ENCODE measurements around the gene HOXC12. TPM values are rescaled to one million over a fixed set of nuclear protein-coding genes. Genes with fewer than 3 reads are reported as not detected.

HOXC12 gene
- total RNA-seq, 4 donors from 2014 or later = not detected

- in situ Hi-C loops (cut with MboI; ENCODE audit: low sequenced_read_pairs in 4 of 4) = loop anchor here in 2 of 4 donors (25.0 kb wide), 1 partner anchor 357 kb away; the partner anchor contains the start of gene GPR84 (in 2 of the 2)
- Histone ChIP-seq H3K36me3 (no peaks in the 10 kb centered on the region), H3K4me3 (peak overlapping the region; percentile 24 to 82 (median 63)), H3K27ac (peak overlapping the region; percentile 94 to 100 (median 98)), H3K9me3 (no peaks in the 10 kb centered on the region), H3K4me1 (peaks cover 31 to 60% of the 10 kb centered on the region in 2 donors), H3K27me3 (peaks cover 0 to 2% (median 0%) of the 10 kb centered on the region in 3 donors)
- no peak for ATAC-seq
- no peak for TF ChIP-seq CTCF (IDR thresholded peaks at IDR 0.05 in 4 of 5, conservative IDR thresholded peaks at IDR 0.05 in 1 of 5)
- no peak for TF ChIP-seq POLR2A (IDR thresholded peaks at IDR 0.05)
- DNase-seq = peak in 1 of 2 donors; percentile 47
- intact Hi-C loops (cut with DNase I; ENCODE audit: low total_unique reads) = no loop called here
Observed at GRCh38 chr12:54004841-54005530, 50.3 kb downstream of the HOXC12 start.

- Histone ChIP-seq H3K4me3 (peak overlapping the region; percentile 24 to 82 (median 63)), H3K36me3 (no peaks in the 10 kb centered on the region), H3K27me3 (peaks cover 0 to 2% (median 0%) of the 10 kb centered on the region in 3 donors), H3K27ac (peak overlapping the region; percentile 94 to 100 (median 98)), H3K9me3 (no peaks in the 10 kb centered on the region), H3K4me1 (peaks cover 31 to 64% of the 10 kb centered on the region in 2 donors)
- TF ChIP-seq POLR2A (IDR thresholded peaks at IDR 0.05) = no peak
- ATAC-seq (peak; percentile 2 to 8), DNase-seq (no peak)
- in situ Hi-C loops (cut with MboI; ENCODE audit: low sequenced_read_pairs in 4 of 4) = loop anchor here in 2 of 4 donors (25.0 kb wide), 1 partner anchor 357 kb away; the partner anchor contains the start of gene GPR84 (in 2 of the 2)
- intact Hi-C loops (cut with DNase I; ENCODE audit: low total_unique reads) = no loop called here
Observed at GRCh38 chr12:54005531-54005852, 50.8 kb downstream of the HOXC12 start.

GRCh38 chr12:54005853-54006558 lies 51.3 kb downstream of the HOXC12 start:
- H3K27me3 ChIP-seq = no peaks in the 10 kb centered on the region
- intact Hi-C loops (cut with DNase I; ENCODE audit: low total_unique reads) (loop anchor here (1.0 kb wide), 1 partner anchor 15 kb away; no protein-coding TSS in a partner anchor), in situ Hi-C loops (cut with MboI; ENCODE audit: low sequenced_read_pairs in 4 of 4) (loop anchor here in 2 of 4 donors (25.0 kb wide), 1 partner anchor 356 kb away; the partner anchor contains the start of gene GPR84 (in 2 of the 2))
- H3K4me3 ChIP-seq = peak overlapping the region; percentile 24 to 82 (median 63)
- no peaks in the 10 kb centered on the region for H3K36me3 ChIP-seq
- peak; percentile 63 to 67 for ATAC-seq
- TF ChIP-seq POLR2A (IDR thresholded peaks at IDR 0.05) (no peak), CTCF (IDR thresholded peaks at IDR 0.05 in 4 of 5, conservative IDR thresholded peaks at IDR 0.05 in 1 of 5) (peak; percentile 91 to 99 (median 97))
- peaks cover 31 to 64% of the 10 kb centered on the region in 2 donors for H3K4me1 ChIP-seq
- H3K9me3 ChIP-seq = no peaks in the 10 kb centered on the region
- peak overlapping the region; percentile 94 to 100 (median 98) for H3K27ac ChIP-seq
- DNase-seq = peak; percentile 83 to 91

- Histone ChIP-seq H3K9me3 (no peaks in the 10 kb centered on the region), H3K36me3 (no peaks in the 10 kb centered on the region), H3K4me1 (peaks cover 35 to 65% of the 10 kb centered on the region in 2 donors), H3K4me3 (peak overlapping the region; percentile 24 to 82 (median 63)), H3K27ac (peak overlapping the region; percentile 94 to 100 (median 98)), H3K27me3 (no peaks in the 10 kb centered on the region)
- intact Hi-C loops (cut with DNase I; ENCODE audit: low total_unique reads) = loop anchor here (1.0 kb wide), 1 partner anchor 15 kb away; no protein-coding TSS in a partner anchor
- no peak for TF ChIP-seq POLR2A (IDR thresholded peaks at IDR 0.05)
- TF ChIP-seq CTCF (IDR thresholded peaks at IDR 0.05 in 4 of 5, conservative IDR thresholded peaks at IDR 0.05 in 1 of 5) = no peak
- in situ Hi-C loops (cut with MboI; ENCODE audit: low sequenced_read_pairs in 4 of 4) = loop anchor here in 2 of 4 donors (25.0 kb wide), 1 partner anchor 356 kb away; the partner anchor contains the start of gene GPR84 (in 2 of the 2)
- no peak for ATAC-seq
- DNase-seq = no peak
Observed at GRCh38 chr12:54006559-54007220, 52.0 kb downstream of the HOXC12 start.

All from gastrocnemius medialis (tissue), 4 donors.